OCI-LY3 (cell line): ENCODE results near the gene GRID1.
A peak's percentile ranks its signal among the peaks of the same experiment; 100 is the strongest.

Source experiments
- H2AFZ ChIP-seq: fragments of 200-600, 300-600 bp; shearing (Covaris generic); 2 replicates; pipeline ENCODE4 v1.6.0; 2014; ENCODE audit warnings: antibody characterized with exemption, low read depth, low read length
- H3K27ac ChIP-seq: fragments of 200-600, 300-600 bp; sonication (generic); 2 replicates; pipeline ENCODE4 v1.5.1; 2014; ENCODE audit warnings: mild to moderate bottlenecking, low read length, moderate library complexity, mixed read lengths
- H3K27me3 ChIP-seq: fragments of 200-600, 300-600 bp; sonication (generic); 2 replicates; pipeline ENCODE4 v1.6.1; 2014; ENCODE audit warnings: low read depth, low read length, mixed read lengths
- H3K36me3 ChIP-seq: fragments of 200-600, 300-600 bp; sonication (generic); replicated peaks from 2 replicates; pipeline ENCODE3; 2014; ENCODE audit warnings: low read depth, low read length, mixed read lengths
- H3K4me1 ChIP-seq: fragments of 300-600, 200-600 bp; sonication (generic); 2 replicates; pipeline ENCODE4 v1.6.1; 2014; ENCODE audit warnings: low read length, mixed read lengths
- H3K4me2 ChIP-seq: fragments of 200-600, 300-600 bp; sonication (generic); 2 replicates; pipeline ENCODE4 v1.6.1; 2014; ENCODE audit warnings: low read length, mixed read lengths
- H3K4me3 ChIP-seq: fragments of 300-600, 200-600 bp; sonication (generic); 2 replicates; pipeline ENCODE4 v1.5.1; 2014; ENCODE audit warnings: antibody characterized with exemption, mild to moderate bottlenecking, low read length, moderate library complexity
- H3K79me2 ChIP-seq: fragments of 300-600, 200-600 bp; shearing (Covaris generic); 2 replicates; pipeline ENCODE4 v1.6.1; 2014; ENCODE audit warnings: mild to moderate bottlenecking, low read length, mixed read lengths
- H3K9ac ChIP-seq: fragments of 300-600, 200-600 bp; shearing (Covaris generic); 2 replicates; pipeline ENCODE4 v1.6.0; 2014; ENCODE audit warnings: mild to moderate bottlenecking, low read length, moderate library complexity
- H3K9me3 ChIP-seq: fragments of 200-600, 300-600 bp; shearing (Covaris generic); 2 replicates; pipeline ENCODE4 v1.6.1; 2014; ENCODE audit warnings: low read length, mixed read lengths; ENCODE audit not compliant: insufficient read depth
- H4K20me1 ChIP-seq: fragments of 200-600, 300-600 bp; sonication (generic); 2 replicates; pipeline ENCODE4 v1.6.1; 2016; ENCODE audit warnings: low read length, mixed read lengths; ENCODE audit not compliant: insufficient read depth
- EZH2phosphoT487 ChIP-seq: fragments of 200-600 bp; shearing (Covaris generic); IDR thresholded peaks from 2 replicates; pipeline ENCODE4 v1.6.1; 2018; ENCODE audit warnings: antibody characterized with exemption, mixed run types, low read depth
- TF ChIP-seq, protein P1 (sequence below): fragments of 200-600, 300-600 bp; sonication (generic); IDR thresholded peaks from 2 replicates; pipeline ENCODE4 v1.5.1; 2014; ENCODE audit warnings: antibody characterized with exemption, low read length, low read depth

Gene GRID1

DNA sequence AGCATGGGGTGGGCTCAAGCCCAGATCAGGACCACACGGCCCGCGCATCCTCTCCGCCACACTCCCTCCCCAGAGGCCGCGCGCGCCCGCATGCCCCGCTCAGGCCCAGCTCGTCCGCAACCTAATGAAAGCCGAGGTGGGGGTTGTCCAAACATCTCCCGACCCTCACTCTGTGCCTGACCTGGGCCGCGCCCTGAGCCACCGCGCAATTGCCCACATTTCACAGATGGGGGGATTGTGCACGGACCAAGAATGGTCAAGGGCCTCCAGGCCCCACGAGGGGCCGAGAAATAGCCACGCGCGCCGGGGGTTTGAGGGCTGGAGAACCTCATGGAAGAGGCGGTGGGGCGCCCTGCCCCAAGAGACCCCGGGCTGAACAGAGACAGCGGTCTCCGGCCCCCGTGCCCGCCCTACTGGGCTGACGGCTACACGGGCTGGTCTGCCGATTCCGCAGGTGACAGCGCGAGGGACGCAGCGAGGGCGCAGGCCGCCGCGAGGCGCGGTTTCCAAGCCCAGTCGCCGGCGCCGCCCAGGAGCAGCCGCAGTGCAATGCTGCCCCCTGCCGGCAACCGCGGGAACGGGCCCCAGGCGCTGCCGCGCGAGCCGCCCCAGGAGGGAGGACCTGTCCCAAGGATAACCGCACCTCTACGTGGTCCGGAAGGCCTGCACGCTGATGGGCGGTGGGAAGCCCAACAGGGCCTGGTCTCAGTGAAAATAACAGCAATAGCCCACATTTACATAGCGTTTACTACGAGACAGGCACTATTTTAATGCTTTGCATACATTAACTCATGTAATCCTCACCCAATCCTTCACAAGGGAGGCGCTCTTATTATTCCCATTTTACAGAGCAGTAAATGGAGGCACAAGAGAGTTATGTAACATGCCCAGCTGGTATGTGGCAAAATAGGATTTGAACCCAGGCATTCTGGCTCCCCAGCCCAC lies 10.5 kb upstream of the GRID1 start:
- TF ChIP-seq, protein P1, sequence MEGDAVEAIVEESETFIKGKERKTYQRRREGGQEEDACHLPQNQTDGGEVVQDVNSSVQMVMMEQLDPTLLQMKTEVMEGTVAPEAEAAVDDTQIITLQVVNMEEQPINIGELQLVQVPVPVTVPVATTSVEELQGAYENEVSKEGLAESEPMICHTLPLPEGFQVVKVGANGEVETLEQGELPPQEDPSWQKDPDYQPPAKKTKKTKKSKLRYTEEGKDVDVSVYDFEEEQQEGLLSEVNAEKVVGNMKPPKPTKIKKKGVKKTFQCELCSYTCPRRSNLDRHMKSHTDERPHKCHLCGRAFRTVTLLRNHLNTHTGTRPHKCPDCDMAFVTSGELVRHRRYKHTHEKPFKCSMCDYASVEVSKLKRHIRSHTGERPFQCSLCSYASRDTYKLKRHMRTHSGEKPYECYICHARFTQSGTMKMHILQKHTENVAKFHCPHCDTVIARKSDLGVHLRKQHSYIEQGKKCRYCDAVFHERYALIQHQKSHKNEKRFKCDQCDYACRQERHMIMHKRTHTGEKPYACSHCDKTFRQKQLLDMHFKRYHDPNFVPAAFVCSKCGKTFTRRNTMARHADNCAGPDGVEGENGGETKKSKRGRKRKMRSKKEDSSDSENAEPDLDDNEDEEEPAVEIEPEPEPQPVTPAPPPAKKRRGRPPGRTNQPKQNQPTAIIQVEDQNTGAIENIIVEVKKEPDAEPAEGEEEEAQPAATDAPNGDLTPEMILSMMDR: peak; percentile 68
- TF ChIP-seq EZH2phosphoT487: no peak

DNA sequence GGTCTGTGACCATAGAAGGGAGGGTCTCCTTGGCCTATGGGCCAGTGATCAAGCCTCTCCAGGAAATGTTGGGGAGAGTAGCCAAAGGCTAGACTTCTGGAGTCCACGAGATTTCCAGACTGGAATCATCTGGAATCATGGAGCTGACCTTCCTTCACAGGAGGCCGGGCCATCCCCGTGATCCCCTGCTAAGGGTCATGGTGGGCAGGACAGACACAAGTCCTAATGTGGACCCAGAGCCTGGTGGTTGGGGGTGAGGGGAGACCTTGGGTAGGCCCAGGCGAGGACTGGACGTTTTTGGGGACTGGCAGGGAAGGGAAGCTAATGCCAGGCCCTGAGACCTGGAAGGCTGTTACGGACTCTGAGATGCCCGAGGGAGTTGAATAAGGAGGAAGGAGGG lies 9.8 kb upstream of the GRID1 start:
- H3K4me2 ChIP-seq: no peak overlapping the region

More for the DNA sequence above, 10.5 kb upstream of the GRID1 start:
- Histone ChIP-seq H3K4me2 (peak overlapping the region; percentile 79), H3K27me3 (no peaks in the 10 kb centered on the region), H3K4me1 (peaks cover 4% of the 10 kb centered on the region; the same call in 1 of the 2 replicates), H2AFZ (no peak overlapping the region), H4K20me1 (no peaks in the 10 kb centered on the region), H3K9me3 (no peaks in the 10 kb centered on the region), H3K4me3 (peak overlapping the region; percentile 60), H3K36me3 (no peaks in the 10 kb centered on the region), H3K27ac (no peak overlapping the region), H3K9ac (no peak overlapping the region), H3K79me2 (no peaks in the 10 kb centered on the region)

DNA sequence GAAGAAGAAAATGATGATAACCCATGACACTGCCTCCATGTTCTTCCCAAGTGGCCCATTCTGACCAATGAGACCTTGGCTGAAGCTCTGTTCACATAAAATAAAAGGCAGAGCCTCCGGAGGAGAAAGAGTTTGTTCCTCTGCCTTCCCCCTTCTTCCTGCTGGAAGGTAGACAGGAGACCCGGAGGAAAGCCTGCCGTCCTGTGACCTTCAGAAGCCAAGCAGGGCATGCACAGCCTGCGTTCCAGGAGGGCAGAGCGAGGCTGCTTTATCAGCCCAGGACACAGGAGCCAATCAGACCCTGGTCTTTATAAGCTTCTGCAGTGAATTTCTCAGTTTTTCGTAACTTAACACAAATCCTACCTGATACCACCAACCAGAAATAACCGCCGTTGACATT lies 8.6 kb upstream of the GRID1 start:
- H3K9ac ChIP-seq: no peak overlapping the region
- TF ChIP-seq EZH2phosphoT487: no peak
- H3K9me3 ChIP-seq: no peaks in the 10 kb centered on the region
- H3K4me3 ChIP-seq: no peak overlapping the region
- H2AFZ ChIP-seq: no peak overlapping the region
- H3K4me2 ChIP-seq: no peak overlapping the region
- H3K27ac ChIP-seq: no peak overlapping the region
- H3K27me3 ChIP-seq: no peaks in the 10 kb centered on the region
- peaks cover 4% of the 10 kb centered on the region; the same call in 1 of the 2 replicates for H3K4me1 ChIP-seq
- H3K79me2 ChIP-seq: no peaks in the 10 kb centered on the region
- H3K36me3 ChIP-seq: no peaks in the 10 kb centered on the region
- no peaks in the 10 kb centered on the region for H4K20me1 ChIP-seq

More for the DNA sequence above, 9.8 kb upstream of the GRID1 start:
- Histone ChIP-seq H3K79me2 (no peaks in the 10 kb centered on the region), H3K9me3 (no peaks in the 10 kb centered on the region), H3K27ac (no peak overlapping the region), H3K27me3 (no peaks in the 10 kb centered on the region), H4K20me1 (no peaks in the 10 kb centered on the region), H2AFZ (no peak overlapping the region), H3K9ac (no peak overlapping the region), H3K4me1 (peaks cover 4% of the 10 kb centered on the region; the same call in 1 of the 2 replicates), H3K36me3 (no peaks in the 10 kb centered on the region), H3K4me3 (no peak overlapping the region)
- TF ChIP-seq EZH2phosphoT487: no peak
- TF ChIP-seq, protein P1: no peak

DNA sequence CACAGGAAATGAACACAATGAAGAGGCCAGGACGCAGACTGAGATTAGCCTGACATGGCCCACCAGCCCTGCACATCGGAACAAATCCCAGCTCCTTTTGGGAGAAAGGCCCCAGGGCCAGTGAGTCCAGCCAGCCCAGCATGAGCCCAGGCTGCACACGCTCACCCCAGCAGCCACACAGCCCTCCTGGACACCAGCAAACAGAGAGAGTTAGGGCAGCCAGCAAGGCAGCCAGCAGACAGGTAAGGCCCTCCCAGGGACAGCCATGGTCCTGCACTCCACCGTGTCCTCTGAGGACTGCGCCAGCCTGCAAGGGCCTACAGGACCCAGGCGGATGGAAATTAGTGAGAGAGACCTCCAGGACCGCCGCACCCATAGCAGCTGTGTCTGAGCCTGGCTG lies 8.1 kb upstream of the GRID1 start:
- Histone ChIP-seq H3K27me3 (no peaks in the 10 kb centered on the region), H3K4me1 (peaks cover 4% of the 10 kb centered on the region; the same call in 1 of the 2 replicates), H3K9me3 (no peaks in the 10 kb centered on the region), H3K4me3 (no peak overlapping the region), H3K36me3 (no peaks in the 10 kb centered on the region), H2AFZ (no peak overlapping the region), H3K4me2 (no peak overlapping the region), H4K20me1 (no peaks in the 10 kb centered on the region), H3K27ac (no peak overlapping the region), H3K9ac (no peak overlapping the region), H3K79me2 (no peaks in the 10 kb centered on the region)
- TF ChIP-seq EZH2phosphoT487: no peak
- TF ChIP-seq, protein P1: no peak
